ENCODE measurements around the gene KLF6. TPM values are rescaled to one million over a fixed set of nuclear protein-coding genes. Genes with fewer than 3 reads are reported as not detected.

KLF6 gene
- total and polyA plus RNA-seq, 9 of the 15 experiments (the other 6 are each of a cell fraction or from before 2014, with no cell fraction given), result 3.2 to 23.9 (median 8.0) TPM

- peak in 1 of 2 experiments; percentile 39 for TF ChIP-seq AFF1 (IDR thresholded peaks at IDR 0.05; ENCODE audit: low read depth in 1 of 2, partially characterized antibody in 2 of 2)
- TF ChIP-seq TGIF2 (CRISPR knock-in tag; IDR thresholded peaks at IDR 0.05), result peak; percentile 49; the same call in 1 of the 2 replicates
- TF ChIP-seq ARHGAP35 (IDR thresholded peaks at IDR 0.05; ENCODE audit: partially characterized antibody), result peak; percentile 12
- peak; percentile 93 for TF ChIP-seq HINFP (tag; conservative IDR thresholded peaks at IDR 0.05; ENCODE audit: low read depth)
- TF ChIP-seq ETV6 (IDR thresholded peaks at IDR 0.05; ENCODE audit: borderline replicate concordance in 1 of 2, low read depth in 2 of 2, low read length in 1 of 2), result no peak
- 0 out of 2 replicates have a peak, but pooled peaks have one; percentile 77 for TF ChIP-seq ETV6 (CRISPR knock-in tag; IDR thresholded peaks at IDR 0.05; ENCODE audit: borderline replicate concordance)
- TF ChIP-seq ZC3H4 (CRISPR knock-in tag; IDR thresholded peaks at IDR 0.05; ENCODE audit: borderline replicate concordance), result peak; percentile 90; the same call in 1 of the 2 replicates
- no peak for TF ChIP-seq CREB3L1 (IDR thresholded peaks at IDR 0.05; ENCODE audit: borderline replicate concordance, low read depth)
- peak; percentile 15; the same call in 1 of the 2 replicates for TF ChIP-seq SMARCA5 (IDR thresholded peaks at IDR 0.05)
- no peak for TF ChIP-seq BMI1 (IDR thresholded peaks at IDR 0.05; ENCODE audit: low read length)
- peak; percentile 64 for TF ChIP-seq RBFOX2 (IDR thresholded peaks at IDR 0.05; ENCODE audit: low read depth, low read length)
- TF ChIP-seq RBBP5 (IDR thresholded peaks at IDR 0.05; ENCODE audit: borderline replicate concordance, insufficient read depth, low read length, poor library complexity, severe bottlenecking), result peak; percentile 49
- TF ChIP-seq MAFK (IDR thresholded peaks at IDR 0.05; ENCODE audit: low read length), result no peak
- 0 out of 4 replicates have a peak, but pooled peaks of 1 of the 2 experiments have one; percentile 2 for TF ChIP-seq RCOR1 (IDR thresholded peaks at IDR 0.05; ENCODE audit: borderline replicate concordance in 1 of 2, low read depth in 2 of 2, low read length in 2 of 2)
Observed at GRCh38 chr10:3784510-3785250, at the start of gene KLF6 (continued).

Measured in K562 (cell line).